A673 (cell line): ENCODE data around the gene ZNF417.

Source experiments
- CTCF ChIP-seq: fragments of 300-800, 200-600 bp; sonication (generic); conservative IDR thresholded peaks from 2 replicates; pipeline ENCODE4 v1.5.1; 2017; ENCODE audit warnings: low read depth, mild to moderate bottlenecking, antibody characterized with exemption, low read length, moderate library complexity, mixed read lengths
- EZH2 ChIP-seq: fragments of 200-600 bp; sonication (generic); IDR thresholded peaks from 2 replicates; pipeline ENCODE4 v1.6.1; 2017; ENCODE audit warnings: borderline replicate concordance, low read depth, mild to moderate bottlenecking, mixed read lengths, antibody characterized with exemption, low read length; ENCODE audit not compliant: poor library complexity, severe bottlenecking

DNA sequence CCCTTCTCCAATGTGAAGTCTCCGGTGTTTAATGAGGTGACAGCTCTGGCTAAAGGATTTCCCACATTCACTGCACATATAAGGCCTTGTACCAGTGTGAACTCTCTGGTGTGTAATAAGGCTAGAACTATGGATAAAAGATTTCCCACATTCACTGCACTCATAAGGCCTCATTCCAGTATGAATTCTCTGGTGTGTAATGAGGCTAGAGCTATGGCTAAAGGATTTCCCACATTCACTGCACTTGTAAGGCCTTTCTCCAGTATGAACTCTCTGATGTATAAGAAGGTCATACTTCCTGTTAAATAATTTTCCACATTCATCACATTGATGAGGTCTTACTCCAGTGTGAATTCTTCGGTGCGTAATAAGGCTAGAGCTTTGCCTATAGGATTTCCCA, 25.2 kb upstream of the ZNF417 start:
- TF ChIP-seq CTCF (no peak), EZH2 (no peak)
